Activated CD8-positive, alpha-beta T cell treated with anti-CD3 and anti-CD28 coated beads for 36 hours (primary cell): ENCODE measurements around the gene ADARB1. TPM values are rescaled to one million over a fixed set of nuclear protein-coding genes. Genes with fewer than 3 reads are reported as not detected.
A peak's percentile ranks its signal among the peaks of the same experiment; 100 is the strongest.

Experiments used
- ATAC-seq: fragments of 200-7000 bp; cut with Tn5 transposase; one replicate; pipeline ENCODE4 v1.10.0; 2021; ENCODE audit warnings: mild to moderate bottlenecking, moderate library complexity
- CTCF ChIA-PET: fragments of 350-600 bp; sonication (Branson Sonifier 250); formaldehyde crosslinking; loops from one replicate; lab custom pipeline; 2021; ENCODE audit warnings: antibody characterized with exemption; lab: Charles Lee
- POLR2A ChIA-PET: fragments of 350-600 bp; sonication (Branson Sonifier 250); formaldehyde crosslinking; loops from one replicate; lab custom pipeline; 2021; ENCODE audit warnings: antibody characterized with exemption; lab: Charles Lee
- DNase-seq: peaks from one replicate; pipeline ENCODE4 v3.0.0-alpha.2; 2020
- H3K27ac Mint-ChIP-seq: one replicate; pipeline ENCODE4 v1.8.0; 2021; ENCODE audit warnings: mild to moderate bottlenecking, mixed read lengths
- H3K27me3 Mint-ChIP-seq: one replicate; pipeline ENCODE4 v1.8.0; 2021; ENCODE audit warnings: mixed read lengths
- H3K36me3 Mint-ChIP-seq: one replicate; pipeline ENCODE4 v1.8.0; 2021; ENCODE audit warnings: low read depth, mixed read lengths
- H3K4me1 Mint-ChIP-seq: one replicate; pipeline ENCODE4 v1.8.0; 2021; ENCODE audit warnings: low read depth, mixed read lengths
- H3K4me3 Mint-ChIP-seq: one replicate; pipeline ENCODE4 v1.8.0; 2021; ENCODE audit warnings: mild to moderate bottlenecking, moderate library complexity, mixed read lengths
- H3K9me3 Mint-ChIP-seq: one replicate; pipeline ENCODE4 v1.8.0; 2021; ENCODE audit warnings: mixed read lengths
- intact Hi-C: fragments of 100-400 bp; cut with micrococcal nuclease; formaldehyde crosslinking; loops from one replicate; pipeline ENCODE4 v1.10.0; 2022
- total RNA-seq, 2 experiments: library from RNA; stranded (reverse); gene quantifications; one replicate each; pipeline ENCODE4 v1.2.3, GENCODE V29; 2021
- TF ChIP-seq, protein P1 (sequence below): fragments of 200-600 bp; IDR thresholded peaks from one replicate; pipeline ENCODE4 v1.8.0; 2022; ENCODE audit warnings: antibody characterized with exemption, mild to moderate bottlenecking

Gene ADARB1
- total RNA-seq, 2 experiments from 2014 or later = 36.2 to 37.1 TPM

DNA sequence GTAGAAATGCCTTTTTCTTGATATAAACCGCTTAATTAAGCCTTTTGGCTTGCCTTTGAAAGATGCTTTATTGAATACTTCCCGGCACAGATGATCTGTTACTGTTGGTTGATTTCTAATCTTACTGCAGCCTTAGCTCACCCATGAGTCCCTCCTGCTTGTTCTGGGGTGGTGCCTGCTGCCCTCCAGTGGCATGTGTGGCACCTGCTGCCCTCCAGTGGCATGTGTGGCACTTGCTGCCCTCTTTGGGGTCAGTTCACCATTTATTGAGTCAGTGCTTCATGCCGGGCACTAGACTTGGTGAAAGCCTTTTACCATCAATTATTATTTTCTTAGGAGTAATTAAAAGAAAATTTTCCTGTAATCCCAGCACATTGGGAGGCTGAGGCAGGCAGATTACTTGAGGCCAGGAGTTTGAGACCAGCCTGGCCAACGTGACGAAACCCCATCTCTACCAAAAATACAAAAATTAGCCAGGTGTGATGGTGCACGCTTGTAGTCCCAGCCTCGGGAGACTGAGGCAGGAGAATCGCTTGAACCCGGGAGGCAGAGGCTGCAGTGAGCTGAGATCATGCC lies 54.3 kb downstream of the ADARB1 start:
- DNase-seq (peak; percentile 85), ATAC-seq (peak; percentile 97)
- no peak overlapping the region for H3K27ac Mint-ChIP-seq
- no peaks in the 10 kb centered on the region for H3K9me3 Mint-ChIP-seq
- ChIA-PET CTCF (interaction anchor here (0.6 to 9.1 kb wide), 50 partner anchors 10 to 643 kb away, joined by 3 to 170 read pairs (median 4); partner anchors contain the start of genes ADARB1 and SLX9), POLR2A (interaction anchor here (0.9 to 1.5 kb wide), 4 partner anchors 9 to 55 kb away, joined by 3 to 4 read pairs (median 4); no protein-coding TSS in a partner anchor)
- no peak overlapping the region for H3K4me3 Mint-ChIP-seq
- peaks cover 29% of the 10 kb centered on the region for H3K4me1 Mint-ChIP-seq
- intact Hi-C loops = no loop called here
- peaks cover 2% of the 10 kb centered on the region for H3K36me3 Mint-ChIP-seq
- TF ChIP-seq, protein P1, sequence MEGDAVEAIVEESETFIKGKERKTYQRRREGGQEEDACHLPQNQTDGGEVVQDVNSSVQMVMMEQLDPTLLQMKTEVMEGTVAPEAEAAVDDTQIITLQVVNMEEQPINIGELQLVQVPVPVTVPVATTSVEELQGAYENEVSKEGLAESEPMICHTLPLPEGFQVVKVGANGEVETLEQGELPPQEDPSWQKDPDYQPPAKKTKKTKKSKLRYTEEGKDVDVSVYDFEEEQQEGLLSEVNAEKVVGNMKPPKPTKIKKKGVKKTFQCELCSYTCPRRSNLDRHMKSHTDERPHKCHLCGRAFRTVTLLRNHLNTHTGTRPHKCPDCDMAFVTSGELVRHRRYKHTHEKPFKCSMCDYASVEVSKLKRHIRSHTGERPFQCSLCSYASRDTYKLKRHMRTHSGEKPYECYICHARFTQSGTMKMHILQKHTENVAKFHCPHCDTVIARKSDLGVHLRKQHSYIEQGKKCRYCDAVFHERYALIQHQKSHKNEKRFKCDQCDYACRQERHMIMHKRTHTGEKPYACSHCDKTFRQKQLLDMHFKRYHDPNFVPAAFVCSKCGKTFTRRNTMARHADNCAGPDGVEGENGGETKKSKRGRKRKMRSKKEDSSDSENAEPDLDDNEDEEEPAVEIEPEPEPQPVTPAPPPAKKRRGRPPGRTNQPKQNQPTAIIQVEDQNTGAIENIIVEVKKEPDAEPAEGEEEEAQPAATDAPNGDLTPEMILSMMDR = peak; percentile 96
- H3K27me3 Mint-ChIP-seq = no peaks in the 10 kb centered on the region

DNA sequence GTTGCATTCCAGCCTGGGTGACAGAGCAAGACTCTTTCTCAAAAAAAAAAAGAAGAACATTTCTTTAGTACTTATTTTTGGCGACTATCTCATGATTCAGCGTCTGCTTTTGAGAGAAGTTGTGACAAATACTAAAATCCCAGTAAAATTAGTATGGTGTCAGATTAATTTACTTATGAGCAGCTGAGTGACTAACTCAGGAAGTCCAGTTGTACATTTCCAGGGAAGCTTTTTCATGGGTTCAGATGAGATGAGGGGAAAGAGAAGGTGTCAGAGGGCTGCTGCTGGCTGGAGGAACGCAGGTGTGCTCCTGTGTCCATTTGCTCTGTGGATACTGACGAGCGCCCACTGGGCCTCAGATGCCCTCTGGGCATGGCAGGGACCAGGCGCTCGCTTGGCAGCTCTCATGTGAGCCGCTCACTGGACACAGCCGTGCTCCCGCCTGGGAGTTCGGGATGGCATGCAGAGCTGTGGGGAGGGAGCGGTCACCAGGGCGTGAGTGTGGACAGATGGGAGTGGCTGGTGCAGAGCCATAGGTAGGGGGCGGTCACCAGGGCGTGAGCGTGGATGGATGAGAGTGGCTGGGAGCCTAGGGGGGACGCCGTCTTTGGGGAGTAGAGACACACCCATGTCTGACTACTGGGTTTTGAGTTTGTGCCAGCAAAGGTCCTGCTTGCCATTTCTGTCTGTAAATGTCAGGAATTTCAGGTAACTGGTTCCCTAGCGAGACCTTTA lies 55.0 kb downstream of the ADARB1 start:
- no peaks in the 10 kb centered on the region for H3K27me3 Mint-ChIP-seq
- no peak overlapping the region for H3K27ac Mint-ChIP-seq
- H3K36me3 Mint-ChIP-seq = peaks cover 3% of the 10 kb centered on the region
- ChIA-PET POLR2A (interaction anchor here (1.2 to 1.5 kb wide), 3 partner anchors 8 to 52 kb away, joined by 3 to 4 read pairs (median 4); no protein-coding TSS in a partner anchor), CTCF (interaction anchor here (0.9 to 9.1 kb wide), 28 partner anchors 10 to 328 kb away, joined by 3 to 170 read pairs (median 9); partner anchors contain the start of genes ADARB1, SLX9 and UBE2G2)
- TF ChIP-seq, protein P1 = no peak
- no peak for ATAC-seq
- H3K9me3 Mint-ChIP-seq = no peaks in the 10 kb centered on the region
- intact Hi-C loops = no loop called here
- H3K4me1 Mint-ChIP-seq = peaks cover 29% of the 10 kb centered on the region
- no peak for DNase-seq
- H3K4me3 Mint-ChIP-seq = no peak overlapping the region

GRCh38 chr21:45130324-45130774 lies 56.0 kb downstream of the ADARB1 start:
- H3K4me3 Mint-ChIP-seq = no peak overlapping the region
- H3K4me1 Mint-ChIP-seq = peaks cover 29% of the 10 kb centered on the region
- POLR2A ChIA-PET = interaction anchor here (0.5 to 1.5 kb wide), 2 partner anchors 53 to 188 kb away, joined by 3 to 4 read pairs; no protein-coding TSS in a partner anchor

GRCh38 chr21:45131537-45131999 lies 57.2 kb downstream of the ADARB1 start:
- intact Hi-C loops = loop anchor here (10.0 kb wide), 1 partner anchor 57 kb away; the partner anchor contains the start of gene ADARB1
- Mint-ChIP-seq H3K9me3 (no peaks in the 10 kb centered on the region), H3K36me3 (peaks cover 4% of the 10 kb centered on the region), H3K27ac (no peak overlapping the region), H3K27me3 (no peaks in the 10 kb centered on the region), H3K4me3 (no peak overlapping the region), H3K4me1 (peaks cover 29% of the 10 kb centered on the region)
- TF ChIP-seq, protein P1 = no peak
- ATAC-seq = no peak
- CTCF ChIA-PET = interaction anchor here (1.0 to 9.1 kb wide), 3 partner anchors 8 to 185 kb away, joined by 3 to 170 read pairs (median 152); partner anchors contain the start of gene SLX9
- POLR2A ChIA-PET = no interaction called here
- no peak for DNase-seq

More at GRCh38 chr21:45130324-45130774, 56.0 kb downstream of the ADARB1 start:
- ATAC-seq (no peak), DNase-seq (no peak)
- no peak overlapping the region for H3K27ac Mint-ChIP-seq
- CTCF ChIA-PET = interaction anchor here (0.8 to 9.1 kb wide), 13 partner anchors 9 to 329 kb away, joined by 3 to 170 read pairs (median 16); partner anchors contain the start of genes SLX9 and UBE2G2
- no peaks in the 10 kb centered on the region for H3K27me3 Mint-ChIP-seq
- TF ChIP-seq, protein P1 = no peak
- intact Hi-C loops = loop anchor here (10.0 kb wide), 1 partner anchor 56 kb away; the partner anchor contains the start of gene ADARB1
- peaks cover 4% of the 10 kb centered on the region for H3K36me3 Mint-ChIP-seq
- no peaks in the 10 kb centered on the region for H3K9me3 Mint-ChIP-seq
